Thyroid gland (tissue), 4 donors: Measurements from ENCODE around the gene STAG1. TPM values are rescaled to one million over a fixed set of nuclear protein-coding genes. Genes with fewer than 3 reads are reported as not detected.
"Not testable (repeated sequence)": the region's sequence is repeated elsewhere in the genome, so short reads cannot be mapped to it uniquely, and the experiment has no call there.

Experiments
- DNase-seq, 2 donors: peaks; one replicate each; pipeline ENCODE4 v3.0.0-alpha.2; 2019
- H3K27ac ChIP-seq, 3 donors: fragments of 200-600 bp; sonication (generic); 1 replicate in 2 of 3; 2 replicates in 1 of 3; pipeline ENCODE4 v1.5.1; 2016 to 2019; ENCODE audit warnings: mild to moderate bottlenecking in 1 of 3, moderate library complexity in 1 of 3
- H3K27me3 ChIP-seq: fragments of 200-600 bp; sonication (generic); one replicate; pipeline ENCODE4 v1.5.1; 2019
- H3K36me3 ChIP-seq, 2 donors: fragments of 200-600 bp; sonication (generic); one replicate each; pipeline ENCODE4 v1.5.1; 2016 to 2019
- H3K4me1 ChIP-seq, 2 donors: fragments of 200-600 bp; sonication (generic); one replicate each; pipeline ENCODE4 v1.5.1; 2017 to 2019
- H3K4me3 ChIP-seq, 3 donors: fragments of 200-600 bp; sonication (generic); replicated peaks in 1 of 3; 1 replicate in 2 of 3; 2 replicates in 1 of 3; pipeline ENCODE4 v1.5.1; 2016; ENCODE audit warnings: mild to moderate bottlenecking in 1 of 3
- H3K9me3 ChIP-seq: fragments of 200-600 bp; sonication (generic); one replicate; pipeline ENCODE4 v1.5.1; 2017
- CTCF ChIP-seq, 6 experiments: fragments of 200-600 bp in 3 of 6; fragments of 450-650 bp in 3 of 6; sonication (generic) in 3 of 6; IDR thresholded peaks; one replicate each; pipeline ENCODE4 v1.5.1; 2016 to 2019; ENCODE audit warnings: antibody characterized with exemption in 6 of 6, mild to moderate bottlenecking in 2 of 6, inconsistent platforms in 1 of 6, moderate library complexity in 1 of 6
- POLR2A ChIP-seq, 2 donors: fragments of 450-650 bp; IDR thresholded peaks; one replicate each; pipeline ENCODE4 v1.6.1; 2017; ENCODE audit warnings: antibody characterized with exemption in 2 of 2, mild to moderate bottlenecking in 2 of 2, moderate library complexity in 1 of 2
- WGBS, 2 donors: methylation state at CpG; one replicate each; pipeline ENCODE4 v1.1.5; 2017; 5-methylcytosine and 5-hydroxymethylcytosine counted together
- intact Hi-C: fragments of 100-400 bp; cut with DNase I; formaldehyde crosslinking; loops from one replicate; pipeline ENCODE4 v1.15.1; 2023
- total RNA-seq, 4 donors: library from RNA; depleted of rRNA; stranded (reverse); fragments of >200 nt; gene quantifications; one replicate each; pipeline ENCODE4 v1.2.3, GENCODE V29; 2016

STAG1 gene
- 10 to 100 TPM; 50.5 to 68.8 (median 54.4) TPM for total RNA-seq

DNA sequence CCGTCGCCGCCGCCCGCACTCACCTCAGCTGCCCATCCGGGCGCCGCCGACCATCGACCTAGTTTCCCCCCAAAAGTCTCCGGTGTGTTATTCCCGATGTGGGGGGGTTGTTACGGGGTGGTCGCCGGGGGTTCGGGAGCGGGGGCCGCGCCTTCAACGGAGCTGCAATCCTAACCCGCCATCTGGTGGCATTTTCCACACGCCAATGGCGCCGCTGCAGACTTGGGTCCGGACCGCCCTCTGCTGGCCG, at the start of gene STAG1:
STAG1 (minus strand) TSS at position 207 of the 250 bp plus-strand sequence. CDS start 121,480 bp downstream, outside the sequence.
- no peaks in the 10 kb centered on the region for H3K9me3 ChIP-seq
- WGBS, 2 donors = no CpG with 5 or more reads among the region's 27 CpGs
- no peaks in the 10 kb centered on the region for H3K36me3 ChIP-seq
- H3K4me1 ChIP-seq = peaks cover 16 to 39% of the 10 kb centered on the region in 2 donors
- peak within 1 kb of the TSS; percentile 41 to 67 (median 54) for H3K4me3 ChIP-seq
- no peaks in the 10 kb centered on the region for H3K27me3 ChIP-seq
- peak within 1 kb of the TSS; percentile 97 to 99 (median 98) for H3K27ac ChIP-seq
- DNase-seq = no peak
- peak in 5 of 6 experiments; percentile 85 to 100 (median 98) for TF ChIP-seq CTCF (IDR thresholded peaks at IDR 0.05)
- TF ChIP-seq POLR2A (IDR thresholded peaks at IDR 0.05) = no peak
- intact Hi-C loops = loop anchor here (5.0 to 10.0 kb wide), 3 partner anchors 360 to 675 kb away; partner anchors contain the start of gene MSL2

GRCh38 chr3:136801146-136801545, 49.0 kb upstream of the STAG1 start:
- H3K36me3 ChIP-seq, H3K27ac ChIP-seq, intact Hi-C loops, H3K27me3 ChIP-seq, H3K4me3 ChIP-seq, DNase-seq, H3K9me3 ChIP-seq: not testable (repeated sequence)
- H3K4me1 ChIP-seq = peaks cover 0 to 14% of the 10 kb centered on the region in 2 donors
- 90 to 94% methylated on average over 10 of the region's 10 CpGs for WGBS, 2 donors

- Histone ChIP-seq H3K4me1 (peaks cover 7 to 8% of the 10 kb centered on the region in 2 donors), H3K9me3 (no peaks in the 10 kb centered on the region), H3K27me3 (no peaks in the 10 kb centered on the region), H3K27ac (no peak overlapping the region), H3K4me3 (no peak overlapping the region), H3K36me3 (no peaks in the 10 kb centered on the region)
- no peak for DNase-seq
- WGBS, 2 donors = 69 to 73% methylated on average over 4 of the region's 4 CpGs
- TF ChIP-seq CTCF (IDR thresholded peaks at IDR 0.05) (no peak), POLR2A (IDR thresholded peaks at IDR 0.05) (no peak)
- intact Hi-C loops = no loop called here
Measured at GRCh38 chr3:136792556-136793330, 40.6 kb upstream of the STAG1 start.

DNA sequence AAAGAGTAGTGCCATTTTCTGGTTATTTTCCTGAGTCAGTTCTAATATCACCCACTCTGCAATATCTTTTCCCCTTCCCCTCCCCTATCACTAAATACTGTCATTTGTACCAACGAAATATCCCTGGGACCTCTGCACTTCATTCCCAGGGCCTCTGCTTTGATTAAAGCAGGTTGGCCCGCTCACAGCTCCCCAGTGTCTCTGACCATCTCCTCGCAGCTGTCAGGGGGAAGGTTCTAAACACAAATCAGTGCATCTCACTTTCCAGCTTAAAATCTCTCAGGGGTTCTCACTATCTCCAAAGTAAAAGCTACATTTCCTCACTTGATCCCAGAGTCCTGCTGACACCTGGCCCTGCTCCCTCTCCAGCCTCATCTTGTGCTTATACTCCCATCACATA, 38.6 kb upstream of the STAG1 start:
- intact Hi-C loops = no loop called here
- Histone ChIP-seq H3K36me3 (no peaks in the 10 kb centered on the region), H3K27me3 (no peaks in the 10 kb centered on the region), H3K27ac (no peak overlapping the region), H3K9me3 (no peaks in the 10 kb centered on the region), H3K4me1 (peaks cover 22 to 25% of the 10 kb centered on the region in 2 donors), H3K4me3 (no peak overlapping the region)
- DNase-seq = no peak
- TF ChIP-seq POLR2A (IDR thresholded peaks at IDR 0.05) (no peak), CTCF (IDR thresholded peaks at IDR 0.05) (no peak)
- 92 to 97% methylated on average over 3 of the region's 3 CpGs for WGBS, 2 donors

GRCh38 chr3:136789976-136790375, 37.8 kb upstream of the STAG1 start:
- no peak for TF ChIP-seq POLR2A (IDR thresholded peaks at IDR 0.05)
- no peak for TF ChIP-seq CTCF (IDR thresholded peaks at IDR 0.05)
- peaks cover 24 to 28% of the 10 kb centered on the region in 2 donors for H3K4me1 ChIP-seq
- H3K27ac ChIP-seq = no peak overlapping the region
- H3K27me3 ChIP-seq = no peaks in the 10 kb centered on the region
- WGBS, 2 donors = 89 to 100% methylated on average over 1 of the region's 1 CpG
- no peak for DNase-seq
- intact Hi-C loops = no loop called here
- H3K36me3 ChIP-seq = no peaks in the 10 kb centered on the region
- H3K4me3 ChIP-seq = no peak overlapping the region
- no peaks in the 10 kb centered on the region for H3K9me3 ChIP-seq
